Heart right ventricle (tissue), 16 donors: ENCODE measurements around the gene SLC36A3. TPM values are rescaled to one million over a fixed set of nuclear protein-coding genes. Genes with fewer than 3 reads are reported as not detected.
A peak's percentile ranks its signal among the peaks of the same experiment; 100 is the strongest.
"Not testable (repeated sequence)": the region's sequence is repeated elsewhere in the genome, so short reads cannot be mapped to it uniquely, and the experiment has no call there.

Experiments
- ATAC-seq, 8 donors: fragments of 200-7000 bp; cut with Tn5 transposase; one replicate each; pipeline ENCODE4 v1.9.1; 2020; ENCODE audit warnings: mild to moderate bottlenecking in 8 of 8, moderate library complexity in 8 of 8, moderate number of reproducible peaks in 1 of 8
- DNase-seq, 2 donors: peaks; one replicate each; pipeline ENCODE4 v3.0.0-alpha.2; 2020
- H3K27ac ChIP-seq, 10 donors: fragments of 200-600 bp; sonication (generic) in 2 of 10; one replicate each; pipeline versions ENCODE4 v1.5.0 to v1.8.0; 2020 to 2022; ENCODE audit warnings: mild to moderate bottlenecking in 3 of 10
- H3K27me3 ChIP-seq, 7 donors: fragments of 200-600 bp; one replicate each; pipeline ENCODE4 v1.8.0; 2021 to 2022; ENCODE audit warnings: mild to moderate bottlenecking in 2 of 7
- H3K36me3 ChIP-seq, 9 donors: fragments of 200-600 bp; sonication (generic) in 1 of 9; one replicate each; pipeline versions ENCODE4 v1.5.0 to v1.8.0; 2020 to 2022; ENCODE audit warnings: mild to moderate bottlenecking in 2 of 9
- H3K4me1 ChIP-seq, 9 donors: fragments of 200-600 bp; sonication (generic) in 1 of 9; one replicate each; pipeline versions ENCODE4 v1.5.0 to v1.8.0; 2020 to 2022; ENCODE audit warnings: mild to moderate bottlenecking in 4 of 9
- H3K4me3 ChIP-seq, 10 donors: fragments of 200-600 bp; sonication (generic) in 2 of 10; one replicate each; pipeline versions ENCODE4 v1.5.0 to v1.8.0; 2020 to 2022; ENCODE audit warnings: mild to moderate bottlenecking in 7 of 10, moderate library complexity in 2 of 10
- H3K9me3 ChIP-seq, 11 donors: fragments of 200-600 bp in 10 of 11; sonication (generic) in 2 of 11; one replicate each; pipeline versions ENCODE4 v1.5.0 to v1.8.0; 2013 to 2022; ENCODE audit warnings: mild to moderate bottlenecking in 2 of 11, control low read depth in 1 of 11, moderate library complexity in 1 of 11
- WGBS, 2 donors: extraction: QIAGEN DNeasy Blood & Tissue Kit; methylation state at CpG; one replicate each; pipeline ENCODE4 v1.1.7; 2013; ENCODE audit warnings: inconsistent platforms in 1 of 2; 5-methylcytosine and 5-hydroxymethylcytosine counted together
- intact Hi-C, 10 donors: fragments of 100-400 bp; cut with DNase I; formaldehyde crosslinking; loops; one replicate each; pipeline versions ENCODE4 v1.11.1 to v1.14.2; 2022
- polyA plus RNA-seq, 2 donors: library from polyadenylated mRNA; stranded (reverse); fragments of 200-250 nt; gene quantifications; one replicate each; pipeline ENCODE4 v1.2.3, GENCODE V29; 2013
- total RNA-seq, 10 donors: library from RNA; stranded (reverse); fragmentation: NEBNext Ultra II Directional in 3 of 10; extraction: Animal tissue kit (Norgen Biotek cat#: 25700) in 3 of 10; gene quantifications; one replicate each; pipeline versions ENCODE4 v1.2.1 to v1.2.4, GENCODE V29; 2021 to 2023
- TF ChIP-seq, protein P1 (sequence below), 9 donors: fragments of 200-600 bp; sonication (generic) in 2 of 9; IDR thresholded peaks; one replicate each; pipeline versions ENCODE4 v1.5.0 to v1.8.0; 2021 to 2022; ENCODE audit warnings: antibody characterized with exemption in 9 of 9, mild to moderate bottlenecking in 5 of 9, moderate library complexity in 1 of 9
- donor health status: Arrhythmogenic right ventricular cardiomyopathy.
- donor health status: ischemic (EF 13 %, LVEDD 7.1; RV severe dilation, severe dysfunction).
- donor health status: healthy with polysubstance abuse.
- donor health status: DM: no; HTN: yes; CAD: no.
- donor health status: DM: no; HTN: no; CAD: no.
- donor health status: ischemic (EF 25% LVEDD 6.9; RV normal size, moderate dysfunction).
- donor health status: ischemic (EF 25% LVEDD 5.7; RV mildly dilated, moderate dysfunction).
- donor health status: healthy.
- donor health status: DM: yes; HTN: yes; CAD: no.
- donor health status: Ischemic cardiomyopathy.
- donor health status: ischemic (EF 35%, LVEDD 5.7; RV mildly dilated, moderate dysfunction).
- donor health status: nonischemic (EF 11% LVEDD 7.7; RV severe dilation, severe dysfunction).
- donor health status: DM: yes; HTN: yes; CAD: no.
- donor health status: PGD.
- donor health status: ischemic (EF 29% LVEDD 5.4; RV normal size, mild dysfunction).
- donor health status: nonischemic (EF 23%, LVEDD 6.1; RV moderate dilation, normal function).

SLC36A3 gene
- total and polyA plus RNA-seq, 12 donors: not detected

DNA sequence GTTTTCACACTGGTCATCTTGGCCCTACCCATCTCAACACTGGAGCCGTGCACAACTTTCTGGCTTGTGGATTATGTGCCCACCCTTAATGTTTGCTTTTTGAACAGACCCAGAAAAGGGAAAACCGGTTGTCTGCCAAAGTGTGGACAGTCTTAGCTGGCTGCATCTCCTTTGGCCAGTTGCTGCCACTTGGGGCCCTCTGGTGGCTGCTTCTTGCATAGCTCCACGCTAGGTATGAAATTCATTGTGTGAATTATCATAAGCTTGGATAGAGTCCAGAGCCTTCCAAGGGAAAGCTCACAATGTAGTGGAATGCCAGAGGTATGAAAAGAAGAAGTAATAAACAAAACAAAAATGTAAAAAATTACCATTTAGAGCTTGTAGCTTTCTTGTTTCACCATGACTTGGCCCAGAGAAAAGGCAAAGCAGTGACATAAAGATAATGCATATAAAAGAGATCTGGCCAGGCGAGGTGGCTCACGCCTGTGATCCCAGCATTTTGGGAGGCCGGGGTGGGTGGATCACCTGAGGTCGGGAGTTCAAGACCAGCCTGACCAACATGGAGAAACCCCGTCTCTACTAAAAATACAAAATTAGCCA lies 12.5 kb upstream of the SLC36A3 start:
- TF ChIP-seq, protein P1, sequence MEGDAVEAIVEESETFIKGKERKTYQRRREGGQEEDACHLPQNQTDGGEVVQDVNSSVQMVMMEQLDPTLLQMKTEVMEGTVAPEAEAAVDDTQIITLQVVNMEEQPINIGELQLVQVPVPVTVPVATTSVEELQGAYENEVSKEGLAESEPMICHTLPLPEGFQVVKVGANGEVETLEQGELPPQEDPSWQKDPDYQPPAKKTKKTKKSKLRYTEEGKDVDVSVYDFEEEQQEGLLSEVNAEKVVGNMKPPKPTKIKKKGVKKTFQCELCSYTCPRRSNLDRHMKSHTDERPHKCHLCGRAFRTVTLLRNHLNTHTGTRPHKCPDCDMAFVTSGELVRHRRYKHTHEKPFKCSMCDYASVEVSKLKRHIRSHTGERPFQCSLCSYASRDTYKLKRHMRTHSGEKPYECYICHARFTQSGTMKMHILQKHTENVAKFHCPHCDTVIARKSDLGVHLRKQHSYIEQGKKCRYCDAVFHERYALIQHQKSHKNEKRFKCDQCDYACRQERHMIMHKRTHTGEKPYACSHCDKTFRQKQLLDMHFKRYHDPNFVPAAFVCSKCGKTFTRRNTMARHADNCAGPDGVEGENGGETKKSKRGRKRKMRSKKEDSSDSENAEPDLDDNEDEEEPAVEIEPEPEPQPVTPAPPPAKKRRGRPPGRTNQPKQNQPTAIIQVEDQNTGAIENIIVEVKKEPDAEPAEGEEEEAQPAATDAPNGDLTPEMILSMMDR (IDR thresholded peaks at IDR 0.05): peak; percentile 65 to 89 (median 83)
- Histone ChIP-seq H3K4me3 (no peak overlapping the region), H3K27me3 (peaks cover 0 to 8% (median 0%) of the 10 kb centered on the region in 7 donors), H3K27ac (no peak overlapping the region), H3K4me1 (peaks cover 0 to 11% (median 0%) of the 10 kb centered on the region in 9 donors), H3K36me3 (no peaks in the 10 kb centered on the region), H3K9me3 (peaks cover 0 to 8% (median 0%) of the 10 kb centered on the region in 11 donors)
- ATAC-seq (peak; percentile 34 to 87 (median 78)), DNase-seq (peak; percentile 75 to 76)
- 50 to 53% methylated on average over 8 of the region's 8 CpGs for WGBS, 2 donors
- intact Hi-C loops: no loop called here

GRCh38 chr5:151313357-151313756 lies 9.8 kb upstream of the SLC36A3 start:
- no peak overlapping the region for H3K4me3 ChIP-seq
- ATAC-seq: no peak
- peaks cover 0 to 8% (median 0%) of the 10 kb centered on the region in 7 donors for H3K27me3 ChIP-seq
- H3K36me3 ChIP-seq: no peaks in the 10 kb centered on the region
- DNase-seq: no peak
- H3K27ac ChIP-seq: no peak overlapping the region
- intact Hi-C loops: no loop called here
- no peaks in the 10 kb centered on the region for H3K4me1 ChIP-seq
- WGBS, 2 donors: 40 to 49% methylated on average over 2 of the region's 2 CpGs
- H3K9me3 ChIP-seq: peaks cover 0 to 20% (median 0%) of the 10 kb centered on the region in 11 donors
- TF ChIP-seq, protein P1 (IDR thresholded peaks at IDR 0.05): no peak

DNA sequence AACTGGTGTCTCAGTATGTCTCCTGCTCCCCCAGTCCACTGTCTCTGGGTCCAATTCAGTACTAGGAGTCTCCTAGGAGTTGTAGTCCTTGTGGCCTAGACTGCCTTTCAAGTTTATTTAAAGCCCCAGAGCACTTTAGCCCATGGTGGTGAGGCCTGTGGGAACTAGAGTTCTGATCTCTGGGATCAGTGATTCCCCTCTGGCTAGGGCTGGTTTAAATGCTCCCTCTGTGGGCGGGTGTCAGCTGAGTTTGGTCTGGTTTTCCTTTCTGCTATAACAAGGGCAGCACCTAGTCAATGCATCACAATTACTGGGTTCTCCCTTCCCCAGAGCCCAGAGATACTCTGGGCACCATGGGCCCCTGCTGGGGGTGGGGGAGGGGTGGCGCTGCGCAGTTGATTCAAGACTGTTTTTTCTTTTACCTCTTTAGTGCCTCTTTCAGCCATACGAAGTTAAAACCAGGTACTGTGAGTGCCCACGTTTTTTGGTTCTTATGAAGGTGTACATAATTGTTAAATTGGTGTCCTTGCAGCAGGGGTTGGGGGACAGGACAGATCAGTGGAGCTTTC lies 9.3 kb upstream of the SLC36A3 start:
- WGBS, 2 donors: 74 to 75% methylated on average over 5 of the region's 5 CpGs
- Histone ChIP-seq H3K27me3 (peaks cover 0 to 8% (median 0%) of the 10 kb centered on the region in 7 donors), H3K27ac (no peak overlapping the region), H3K9me3 (peaks cover 0 to 20% (median 0%) of the 10 kb centered on the region in 11 donors), H3K36me3 (no peaks in the 10 kb centered on the region), H3K4me1 (no peaks in the 10 kb centered on the region), H3K4me3 (no peak overlapping the region)
- DNase-seq: no peak
- no peak for ATAC-seq
- intact Hi-C loops: no loop called here
- TF ChIP-seq, protein P1 (IDR thresholded peaks at IDR 0.05): no peak

- intact Hi-C loops: no loop called here
- Histone ChIP-seq H3K4me1 (no peaks in the 10 kb centered on the region), H3K9me3 (peaks cover 0 to 20% (median 0%) of the 10 kb centered on the region in 11 donors), H3K4me3 (no peak overlapping the region), H3K36me3 (no peaks in the 10 kb centered on the region), H3K27ac (no peak overlapping the region), H3K27me3 (peaks cover 0 to 14% (median 0%) of the 10 kb centered on the region in 7 donors)
- ATAC-seq (no peak), DNase-seq (no peak)
- TF ChIP-seq, protein P1 (IDR thresholded peaks at IDR 0.05): no peak
Observed at GRCh38 chr5:151310932-151311331, 7.4 kb upstream of the SLC36A3 start.

GRCh38 chr5:151309821-151310220 lies 6.3 kb upstream of the SLC36A3 start:
- ATAC-seq, H3K36me3 ChIP-seq, DNase-seq, intact Hi-C loops, H3K4me3 ChIP-seq, H3K4me1 ChIP-seq, H3K27ac ChIP-seq: not testable (repeated sequence)
- 76 to 86% methylated on average over 15 of the region's 15 CpGs for WGBS, 2 donors
- H3K27me3 ChIP-seq: peaks cover 0 to 14% (median 0%) of the 10 kb centered on the region in 7 donors
- H3K9me3 ChIP-seq: peaks cover 0 to 20% (median 0%) of the 10 kb centered on the region in 11 donors

DNA sequence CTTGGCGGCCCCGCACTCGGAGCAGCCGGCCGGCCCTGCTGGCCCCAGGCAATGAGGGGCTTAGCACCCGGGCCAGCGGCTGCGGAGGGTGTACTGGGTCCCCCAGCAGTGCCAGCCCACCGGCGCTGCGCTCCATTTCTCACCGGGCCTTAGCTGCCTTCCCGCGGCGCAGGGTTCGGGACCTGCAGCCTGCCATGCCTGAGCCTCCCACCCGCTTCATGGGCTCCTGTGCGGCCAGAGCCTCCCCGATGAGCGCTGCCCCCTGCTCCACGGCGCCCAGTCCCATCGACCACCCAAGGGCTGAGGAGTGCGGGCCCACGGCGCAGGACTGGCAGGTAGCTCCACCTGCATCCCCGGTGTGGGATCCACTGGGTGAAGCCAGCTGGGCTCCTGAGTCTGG lies 5.7 kb upstream of the SLC36A3 start:
- H3K27ac ChIP-seq: not testable (repeated sequence)
- WGBS, 2 donors: 98 to 99% methylated on average over 20 to 27 of the region's 27 CpGs

More for the DNA sequence above, 5.7 kb upstream of the SLC36A3 start:
- H3K4me1 ChIP-seq, H3K36me3 ChIP-seq, H3K27me3 ChIP-seq, DNase-seq, ATAC-seq, H3K4me3 ChIP-seq, intact Hi-C loops: not testable (repeated sequence)
- peaks cover 0 to 20% (median 0%) of the 10 kb centered on the region in 11 donors for H3K9me3 ChIP-seq
